ENCODE data around the gene ITSN1. TPM values are rescaled to one million over a fixed set of nuclear protein-coding genes. Genes with fewer than 3 reads are reported as not detected.

ITSN1 gene
- total RNA-seq = 55.4 TPM

DNA sequence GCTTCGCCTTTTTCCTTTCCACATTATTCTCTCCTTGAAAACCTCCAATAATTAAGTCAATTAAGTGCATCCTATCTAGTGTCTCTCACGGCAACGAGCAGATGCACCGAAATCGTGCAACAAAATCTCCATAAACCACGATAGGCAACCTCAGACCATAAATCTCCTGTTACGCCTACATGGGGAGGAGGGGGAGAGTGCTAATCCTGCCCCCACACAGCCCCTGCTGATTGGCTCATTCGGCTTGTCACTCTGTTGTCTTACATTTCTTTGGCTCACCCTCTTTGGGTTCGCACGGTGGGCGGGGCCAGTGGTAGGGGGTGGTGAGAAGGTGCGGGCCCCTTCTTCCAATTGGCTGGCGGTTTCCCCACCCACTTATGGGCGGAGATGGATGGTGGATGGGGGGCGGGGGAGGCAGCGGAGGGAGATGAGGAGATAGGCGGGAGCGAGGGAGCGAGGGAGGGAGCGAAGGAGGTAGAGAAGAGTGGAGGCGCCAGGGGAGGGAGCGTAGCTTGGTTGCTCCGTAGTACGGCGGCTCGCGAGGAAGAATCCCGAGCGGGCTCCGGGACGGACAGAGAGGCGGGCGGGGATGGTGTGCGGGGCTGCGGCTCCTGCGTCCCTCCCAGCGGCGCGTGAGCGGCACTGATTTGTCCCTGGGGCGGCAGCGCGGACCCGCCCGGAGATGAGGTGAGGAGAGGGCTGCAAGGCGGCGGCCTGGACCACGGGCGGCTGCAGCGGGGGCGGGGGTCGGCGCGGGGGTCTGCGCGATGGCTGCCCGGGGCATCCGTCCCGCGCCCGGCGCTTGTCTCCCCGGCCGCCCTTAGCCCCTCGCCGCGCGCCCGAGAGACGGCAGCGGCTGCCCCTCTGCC is at the start of gene ITSN1:
Gene ITSN1, plus strand, starts transcription at position 475 of the 869 bp plus-strand sequence. CDS start 76,328 bp downstream, outside the sequence.

GRCh38 chr21:33641352-33642026 is 812 bp upstream of the ITSN1 start, which contains the start of gene CRYZL1:
TSS of gene CRYZL1 (minus strand) at chr21:33641741. CDS start at chr21:33631551, 10,190 bp downstream.

DNA sequence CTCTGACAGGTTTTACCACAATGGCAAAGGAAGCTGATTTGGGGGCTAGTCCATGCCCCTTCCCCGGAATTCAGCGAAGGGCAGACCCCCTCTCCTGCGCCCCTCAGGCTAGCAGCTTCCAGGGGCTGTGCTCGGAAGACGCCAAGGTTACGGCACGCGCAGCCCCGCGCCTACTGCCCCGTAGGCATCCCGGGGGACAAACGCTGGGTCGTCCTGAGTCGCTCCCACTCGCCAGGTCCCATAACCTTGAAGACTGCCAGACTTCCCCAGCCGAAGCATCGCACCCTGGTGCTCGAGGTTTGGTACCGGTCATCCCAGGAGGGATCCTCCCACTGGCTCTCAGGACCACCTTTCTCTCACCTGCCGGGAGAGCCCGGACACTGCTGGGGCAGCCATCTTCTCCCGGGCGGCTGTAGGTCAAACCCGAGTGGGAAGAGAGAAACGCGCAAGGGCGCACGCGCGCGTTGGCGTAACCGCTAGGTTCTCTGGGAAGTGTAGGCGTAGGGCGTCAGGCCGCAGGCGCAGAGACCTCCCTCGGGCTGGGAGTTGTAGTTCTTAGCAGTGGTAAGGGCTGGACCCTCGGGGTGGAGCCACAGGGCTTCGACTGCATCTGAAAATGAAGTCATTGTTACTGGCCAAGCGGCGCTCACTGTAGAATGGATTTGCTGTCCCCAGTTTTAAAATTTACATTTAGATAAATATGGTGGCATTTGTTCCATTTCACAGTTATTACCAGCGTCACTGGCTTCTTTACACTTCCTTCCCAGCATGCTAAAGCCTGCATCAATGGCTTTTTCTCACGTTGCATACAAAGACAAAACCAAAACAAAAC is 273.3 kb downstream of the ITSN1 start, which contains the start of gene ATP5PO:
Gene ATP5PO, minus strand, starts transcription at position 437 of the 832 bp plus-strand sequence. Its CDS starts 41 bp downstream, at position 396.

Other genes starting within 250 kb of the ITSN1 start
- gene IFNGR2, start 239.1 kb upstream of the ITSN1 start, total RNA-seq = 58.6 TPM
- gene TMEM50B, start 162.5 kb upstream of the ITSN1 start, total RNA-seq = 50.4 TPM
- 2.2 TPM for gene DNAJC28, start 150.8 kb upstream of the ITSN1 start, total RNA-seq
- 57.3 TPM for gene GART, start 100.4 kb upstream of the ITSN1 start, total RNA-seq
- gene SON, start 99.5 kb upstream of the ITSN1 start, total RNA-seq = 240 TPM
- 14.0 TPM for gene DONSON, start 53.8 kb upstream of the ITSN1 start, total RNA-seq
- 41.6 TPM for gene CRYZL1, start 760 bp upstream of the ITSN1 start, total RNA-seq